GM12878 (cell line): ENCODE data around the gene WWOX.

Source experiments
- CTCF ChIP-seq, 3 experiments: IDR thresholded peaks in 2 of 3; conservative IDR thresholded peaks in 1 of 3; 2 replicates each; pipeline ENCODE4 v1.5.1; 2011; ENCODE audit warnings: low read depth in 3 of 3, low read length in 3 of 3, mild to moderate bottlenecking in 3 of 3, control low read depth in 2 of 3, moderate library complexity in 2 of 3, inconsistent platforms in 1 of 3, mixed read lengths in 1 of 3; ENCODE audit not compliant: control insufficient read depth in 2 of 3, insufficient read depth in 1 of 3; ENCODE audit errors: extremely low read depth in 1 of 3
- MYC ChIP-seq: IDR thresholded peaks from 2 replicates; pipeline ENCODE4 v1.6.1; 2011; ENCODE audit warnings: mild to moderate bottlenecking, low read length, moderate library complexity, inconsistent platforms; ENCODE audit not compliant: insufficient read depth, insufficient replicate concordance, insufficient read length, severe bottlenecking
- POLR2A ChIP-seq: IDR thresholded peaks from 2 replicates; pipeline ENCODE4 v1.6.1; 2011; ENCODE audit warnings: low read depth, mild to moderate bottlenecking, low read length
- SIX5 ChIP-seq: IDR thresholded peaks from 2 replicates; pipeline ENCODE4 v1.6.1; 2011; ENCODE audit warnings: mild to moderate bottlenecking, low read depth, low read length, moderate library complexity; ENCODE audit not compliant: severe bottlenecking
- TCF12 ChIP-seq: IDR thresholded peaks from 2 replicates; pipeline ENCODE4 v1.6.1; 2011; ENCODE audit warnings: low read depth, mild to moderate bottlenecking, low read length
- USF2 ChIP-seq: IDR thresholded peaks from 2 replicates; pipeline ENCODE4 v1.6.1; 2011; ENCODE audit warnings: low read depth, low read length, improper control_type of control experiment, borderline replicate concordance
- ZNF207 ChIP-seq: fragments of 450-650 bp; IDR thresholded peaks from 2 replicates; pipeline ENCODE4 v1.6.1; 2014; ENCODE audit warnings: antibody characterized with exemption, mild to moderate bottlenecking, borderline replicate concordance
- TF ChIP-seq, protein P1 (sequence below): fragments of 150-350 bp; IDR thresholded peaks from 2 replicates; pipeline ENCODE4 v1.6.1; 2016; ENCODE audit warnings: low read depth, low read length

DNA sequence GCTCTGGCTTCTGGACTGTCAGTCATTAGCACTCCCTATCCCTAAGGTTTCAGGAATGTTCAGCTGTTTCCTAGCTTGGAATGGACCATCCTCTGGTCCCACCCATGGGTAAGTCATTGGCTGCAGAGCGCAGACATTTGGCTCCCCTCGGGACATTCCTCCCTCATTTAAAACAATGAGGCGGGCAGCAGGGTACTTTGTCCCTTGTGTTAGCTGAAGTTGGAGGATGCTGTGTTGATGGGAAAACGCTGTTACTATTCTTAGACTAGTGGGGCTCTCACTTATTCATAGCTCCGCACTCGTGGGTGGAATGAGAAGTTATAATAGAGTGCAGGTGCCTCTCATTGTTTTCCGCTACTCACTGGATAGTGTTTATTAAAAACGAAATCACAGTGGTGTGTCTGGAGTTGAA lies 673.8 kb downstream of the WWOX start:
- no peak for TF ChIP-seq CTCF (IDR thresholded peaks at IDR 0.05 in 2 of 3, conservative IDR thresholded peaks at IDR 0.05 in 1 of 3; ENCODE audit: control insufficient read depth in 2 of 3, extremely low read depth in 1 of 3, insufficient read depth in 1 of 3, low read depth in 3 of 3, low read length in 3 of 3)
- no peak for TF ChIP-seq ZNF207
- no peak for TF ChIP-seq TCF12
- no peak for TF ChIP-seq SIX5
- TF ChIP-seq POLR2A, result no peak
- TF ChIP-seq, protein P1, sequence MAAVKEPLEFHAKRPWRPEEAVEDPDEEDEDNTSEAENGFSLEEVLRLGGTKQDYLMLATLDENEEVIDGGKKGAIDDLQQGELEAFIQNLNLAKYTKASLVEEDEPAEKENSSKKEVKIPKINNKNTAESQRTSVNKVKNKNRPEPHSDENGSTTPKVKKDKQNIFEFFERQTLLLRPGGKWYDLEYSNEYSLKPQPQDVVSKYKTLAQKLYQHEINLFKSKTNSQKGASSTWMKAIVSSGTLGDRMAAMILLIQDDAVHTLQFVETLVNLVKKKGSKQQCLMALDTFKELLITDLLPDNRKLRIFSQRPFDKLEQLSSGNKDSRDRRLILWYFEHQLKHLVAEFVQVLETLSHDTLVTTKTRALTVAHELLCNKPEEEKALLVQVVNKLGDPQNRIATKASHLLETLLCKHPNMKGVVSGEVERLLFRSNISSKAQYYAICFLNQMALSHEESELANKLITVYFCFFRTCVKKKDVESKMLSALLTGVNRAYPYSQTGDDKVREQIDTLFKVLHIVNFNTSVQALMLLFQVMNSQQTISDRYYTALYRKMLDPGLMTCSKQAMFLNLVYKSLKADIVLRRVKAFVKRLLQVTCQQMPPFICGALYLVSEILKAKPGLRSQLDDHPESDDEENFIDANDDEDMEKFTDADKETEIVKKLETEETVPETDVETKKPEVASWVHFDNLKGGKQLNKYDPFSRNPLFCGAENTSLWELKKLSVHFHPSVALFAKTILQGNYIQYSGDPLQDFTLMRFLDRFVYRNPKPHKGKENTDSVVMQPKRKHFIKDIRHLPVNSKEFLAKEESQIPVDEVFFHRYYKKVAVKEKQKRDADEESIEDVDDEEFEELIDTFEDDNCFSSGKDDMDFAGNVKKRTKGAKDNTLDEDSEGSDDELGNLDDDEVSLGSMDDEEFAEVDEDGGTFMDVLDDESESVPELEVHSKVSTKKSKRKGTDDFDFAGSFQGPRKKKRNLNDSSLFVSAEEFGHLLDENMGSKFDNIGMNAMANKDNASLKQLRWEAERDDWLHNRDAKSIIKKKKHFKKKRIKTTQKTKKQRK, result no peak
- no peak for TF ChIP-seq USF2
- no peak for TF ChIP-seq MYC
